Measurements from ENCODE around the gene GPR35. TPM values are rescaled to one million over a fixed set of nuclear protein-coding genes. Genes with fewer than 3 reads are reported as not detected.
"Not testable (repeated sequence)": the region's sequence is repeated elsewhere in the genome, so short reads cannot be mapped to it uniquely, and the experiment has no call there.

Gene GPR35
- total RNA-seq, 1 donor from 2014 or later, result 0.77 TPM

DNA sequence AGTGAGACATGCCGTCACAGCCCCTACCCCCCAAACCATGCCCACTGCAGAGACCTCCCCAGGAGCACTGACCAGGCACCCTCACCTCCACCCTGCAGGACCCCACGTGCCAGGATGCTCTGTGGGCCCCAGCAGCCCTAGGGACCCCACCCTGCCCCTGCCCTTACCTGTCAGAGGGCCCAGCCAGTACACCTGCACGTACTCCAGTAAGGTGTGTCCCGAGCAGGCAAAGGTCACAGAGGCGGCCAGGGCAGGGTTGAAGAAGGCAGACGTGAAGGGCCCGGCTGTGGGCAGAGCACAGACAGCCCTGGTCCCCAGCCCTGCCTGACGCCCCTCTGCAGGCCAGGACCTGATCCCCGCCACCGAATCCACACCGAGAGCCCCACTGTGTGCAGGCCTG lies 54.9 kb downstream of the GPR35 start:
- not testable (repeated sequence) for H3K4me1 Mint-ChIP-seq (ENCODE audit: unreplicated experiment); H3K9me3 Mint-ChIP-seq (ENCODE audit: unreplicated experiment); H3K4me3 Mint-ChIP-seq (ENCODE audit: unreplicated experiment); H3K27ac Mint-ChIP-seq (ENCODE audit: unreplicated experiment); H3K36me3 Mint-ChIP-seq (ENCODE audit: low read depth, unreplicated experiment); DNase-seq (ENCODE audit: low spot score); H3K27me3 Mint-ChIP-seq (ENCODE audit: unreplicated experiment)

Other genes starting within 250 kb of the GPR35 start
- 4.5 TPM for gene GPC1, start 189.8 kb upstream of the GPR35 start, total RNA-seq (ENCODE audit: unreplicated experiment)
- 5.6 TPM for gene ANKMY1, start 67.5 kb upstream of the GPR35 start, total RNA-seq (ENCODE audit: unreplicated experiment)
- 1.5 TPM for gene DUSP28, start 65.1 kb upstream of the GPR35 start, total RNA-seq (ENCODE audit: unreplicated experiment)
- 29.2 TPM for gene RNPEPL1, start 57.0 kb upstream of the GPR35 start, total RNA-seq (ENCODE audit: unreplicated experiment)
- gene CAPN10, start 38.7 kb upstream of the GPR35 start, total RNA-seq (ENCODE audit: unreplicated experiment), result 47.8 TPM
- not detected for gene AQP12B, start 57.4 kb downstream of the GPR35 start, total RNA-seq (ENCODE audit: unreplicated experiment)
- not detected for gene AQP12A, start 66.4 kb downstream of the GPR35 start, total RNA-seq (ENCODE audit: unreplicated experiment)
- gene KIF1A, start 194.7 kb downstream of the GPR35 start, total RNA-seq (ENCODE audit: unreplicated experiment), result 52.2 TPM
- not detected for gene AGXT, start 243.3 kb downstream of the GPR35 start, total RNA-seq (ENCODE audit: unreplicated experiment)